ENCODE data around the gene PTMS.
"Not testable (repeated sequence)": the region's sequence is repeated elsewhere in the genome, so short reads cannot be mapped to it uniquely, and the experiment has no call there.

Gene PTMS

GRCh38 chr12:6742834-6743233 lies 23.3 kb upstream of the PTMS start:
- H3K27ac ChIP-seq: no peak overlapping the region
- no peak for TF ChIP-seq CTCF (conservative IDR thresholded peaks at IDR 0.05; ENCODE audit: low read depth)
- CTCF ChIA-PET: interaction anchor here (1.5 kb wide), 1 partner anchor 9 kb away, joined by 4 read pairs; no protein-coding TSS in a partner anchor
- DNase-seq (ENCODE audit: low spot score): no peak
- POLR2A ChIA-PET (ENCODE audit: low non-redundant PET): interaction anchor here (0.9 kb wide), 1 partner anchor 11 kb away, joined by 3 read pairs; the partner anchor contains the start of gene MLF2

GRCh38 chr12:6743300-6743699 lies 22.9 kb upstream of the PTMS start:
- DNase-seq (ENCODE audit: low spot score); POLR2A ChIA-PET (ENCODE audit: low non-redundant PET); H3K27ac ChIP-seq: not testable (repeated sequence)
- CTCF ChIA-PET: interaction anchor here (1.5 kb wide), 1 partner anchor 8 kb away, joined by 4 read pairs; no protein-coding TSS in a partner anchor

GRCh38 chr12:6745741-6746525 lies 20.2 kb upstream of the PTMS start:
- ChIA-PET CTCF (interaction anchor here (0.6 to 1.1 kb wide), 5 partner anchors 20 to 292 kb away, joined by 3 to 4 read pairs (median 3); partner anchors contain the start of gene PTMS), POLR2A (ENCODE audit: low non-redundant PET) (no interaction called here)
- H3K27ac ChIP-seq: peak overlapping the region; percentile 73
- peak; percentile 31 for DNase-seq (ENCODE audit: low spot score)
- no peak for TF ChIP-seq CTCF (conservative IDR thresholded peaks at IDR 0.05; ENCODE audit: low read depth)

GRCh38 chr12:6747216-6747615 lies 18.9 kb upstream of the PTMS start:
- ChIA-PET CTCF (no interaction called here), POLR2A (ENCODE audit: low non-redundant PET) (no interaction called here)
- TF ChIP-seq CTCF (conservative IDR thresholded peaks at IDR 0.05; ENCODE audit: low read depth): no peak
- no peak overlapping the region for H3K27ac ChIP-seq
- no peak for DNase-seq (ENCODE audit: low spot score)

GRCh38 chr12:6748761-6749160 lies 17.4 kb upstream of the PTMS start:
- ChIA-PET POLR2A (ENCODE audit: low non-redundant PET) (no interaction called here), CTCF (interaction anchor here (1.0 kb wide), 1 partner anchor 30 kb away, joined by 3 read pairs; no protein-coding TSS in a partner anchor)
- no peak overlapping the region for H3K27ac ChIP-seq
- TF ChIP-seq CTCF (conservative IDR thresholded peaks at IDR 0.05; ENCODE audit: low read depth): no peak
- DNase-seq (ENCODE audit: low spot score): no peak

- ChIA-PET CTCF (interaction anchor here (0.7 kb wide), 1 partner anchor 118 kb away, joined by 5 read pairs; no protein-coding TSS in a partner anchor), POLR2A (ENCODE audit: low non-redundant PET) (no interaction called here)
Observed at GRCh38 chr12:6750506-6750905, 15.7 kb upstream of the PTMS start.

More at GRCh38 chr12:6750506-6750905, 15.7 kb upstream of the PTMS start:
- no peak for DNase-seq (ENCODE audit: low spot score)
- H3K27ac ChIP-seq: 0 out of 2 replicates have a peak overlapping the region, but pooled peaks have one; percentile 18
- no peak for TF ChIP-seq CTCF (conservative IDR thresholded peaks at IDR 0.05; ENCODE audit: low read depth)
